Measurements from ENCODE around the gene PACRG. TPM values are rescaled to one million over a fixed set of nuclear protein-coding genes. Genes with fewer than 3 reads are reported as not detected.

The PACRG gene
- total RNA-seq, 1 experiment from 2014 or later, result 0.26 TPM

DNA sequence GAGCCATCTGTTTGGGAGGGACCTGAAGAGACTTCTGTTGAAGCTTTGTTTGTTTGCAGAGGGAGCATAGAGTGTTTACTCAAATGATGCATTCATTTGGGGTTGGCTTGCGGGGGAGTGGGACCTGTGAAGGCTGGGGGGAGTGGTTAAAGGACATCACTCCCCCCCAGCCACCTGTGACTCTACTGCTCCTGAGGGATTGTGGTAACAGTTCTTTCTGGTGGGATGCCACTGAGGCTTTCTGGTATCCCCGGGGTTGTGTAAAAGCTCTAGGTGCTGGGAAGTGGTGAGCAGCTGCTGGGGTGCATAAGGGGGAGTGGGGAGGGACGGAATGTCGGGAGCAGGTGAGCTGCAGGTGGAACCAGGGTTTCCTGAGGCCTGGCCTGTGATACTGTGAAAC is 447.5 kb downstream of the PACRG start:
- Histone ChIP-seq H3K18ac (ENCODE audit: insufficient read length, low read depth, low read length) (no peak overlapping the region), H2BK12ac (ENCODE audit: insufficient read length, low read depth, low read length) (no peak overlapping the region), H4K91ac (ENCODE audit: insufficient read length, low read depth, low read length) (no peak overlapping the region), H2AK5ac (ENCODE audit: insufficient read length, low read length) (no peak overlapping the region), H2BK20ac (ENCODE audit: low read depth, low read length, poor library complexity, severe bottlenecking) (no peak overlapping the region), H4K20me1 (ENCODE audit: control insufficient read depth, insufficient read depth, insufficient read length) (no peaks in the 10 kb centered on the region), H2BK120ac (ENCODE audit: low read depth, low read length, poor library complexity, severe bottlenecking) (no peak overlapping the region), H2BK5ac (ENCODE audit: insufficient read length, low read length) (no peak overlapping the region), H3K23ac (ENCODE audit: insufficient read length, low read depth, low read length) (no peak overlapping the region), H3K4ac (ENCODE audit: low read depth, low read length) (no peak overlapping the region), H3K4me2 (ENCODE audit: insufficient read depth, insufficient read length, low read length) (no peak overlapping the region), H2BK15ac (ENCODE audit: low read depth, low read length) (no peak overlapping the region), H3K14ac (ENCODE audit: insufficient read depth, low read length) (no peak overlapping the region), H3K27me3 (ENCODE audit: insufficient read depth, low read length) (no peaks in the 10 kb centered on the region), H3K27ac (ENCODE audit: insufficient read length, low read depth, low read length) (no peak overlapping the region), H2AFZ (ENCODE audit: low read length) (no peak overlapping the region), H4K5ac (ENCODE audit: insufficient read length, low read depth, low read length) (no peak overlapping the region), H3K9me3 (ENCODE audit: control insufficient read depth, low read depth, low read length) (no peaks in the 10 kb centered on the region), H3K79me1 (ENCODE audit: insufficient read depth, low read depth, low read length, poor library complexity, severe bottlenecking) (no peaks in the 10 kb centered on the region), H3K23me2 (ENCODE audit: insufficient read length, low read depth, low read length, poor library complexity, severe bottlenecking) (no peaks in the 10 kb centered on the region), H4K8ac (replicated peaks; ENCODE audit: insufficient read length, low read depth, low read length) (no peak overlapping the region), H3K9ac (ENCODE audit: extremely low read depth, insufficient read length, low read length) (no peak overlapping the region), H3K56ac (ENCODE audit: insufficient read length, low read depth, low read length) (no peak overlapping the region), H3K4me1 (ENCODE audit: insufficient read depth, low read length) (no peaks in the 10 kb centered on the region), H3T11ph (ENCODE audit: low read length) (no peak overlapping the region), H3K79me2 (ENCODE audit: insufficient read depth, low read length) (no peaks in the 10 kb centered on the region)
- peaks cover 0 to 5% (median 0%) of the 10 kb centered on the region in 3 experiments; a peak in 2 of 7 replicates for H3K36me3 Mint-ChIP-seq (ENCODE audit: insufficient read depth in 1 of 3, low read depth in 3 of 3)
- H3K27me3 Mint-ChIP-seq (ENCODE audit: low read depth), result peaks cover 2% of the 10 kb centered on the region; the same call in 1 of the 2 replicates
- H3K4me3 Mint-ChIP-seq, result no peak overlapping the region
- H3K4me1 Mint-ChIP-seq, result peaks cover 9 to 14% of the 10 kb centered on the region in 2 experiments
- H3K9me3 Mint-ChIP-seq, result peaks cover 3 to 4% of the 10 kb centered on the region in 2 experiments; a peak in 2 of 5 replicates
- WGBS (ENCODE audit: extremely low coverage, insufficient read length, low lambda C conversion rate), result no CpG with 5 or more reads among the region's 4 CpGs
- peak overlapping the region in 1 of 3 experiments; percentile 75; a peak in 1 of 7 replicates for H3K27ac Mint-ChIP-seq
- no peak for DNase-seq
- TF ChIP-seq, protein P1, sequence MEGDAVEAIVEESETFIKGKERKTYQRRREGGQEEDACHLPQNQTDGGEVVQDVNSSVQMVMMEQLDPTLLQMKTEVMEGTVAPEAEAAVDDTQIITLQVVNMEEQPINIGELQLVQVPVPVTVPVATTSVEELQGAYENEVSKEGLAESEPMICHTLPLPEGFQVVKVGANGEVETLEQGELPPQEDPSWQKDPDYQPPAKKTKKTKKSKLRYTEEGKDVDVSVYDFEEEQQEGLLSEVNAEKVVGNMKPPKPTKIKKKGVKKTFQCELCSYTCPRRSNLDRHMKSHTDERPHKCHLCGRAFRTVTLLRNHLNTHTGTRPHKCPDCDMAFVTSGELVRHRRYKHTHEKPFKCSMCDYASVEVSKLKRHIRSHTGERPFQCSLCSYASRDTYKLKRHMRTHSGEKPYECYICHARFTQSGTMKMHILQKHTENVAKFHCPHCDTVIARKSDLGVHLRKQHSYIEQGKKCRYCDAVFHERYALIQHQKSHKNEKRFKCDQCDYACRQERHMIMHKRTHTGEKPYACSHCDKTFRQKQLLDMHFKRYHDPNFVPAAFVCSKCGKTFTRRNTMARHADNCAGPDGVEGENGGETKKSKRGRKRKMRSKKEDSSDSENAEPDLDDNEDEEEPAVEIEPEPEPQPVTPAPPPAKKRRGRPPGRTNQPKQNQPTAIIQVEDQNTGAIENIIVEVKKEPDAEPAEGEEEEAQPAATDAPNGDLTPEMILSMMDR (conservative IDR thresholded peaks at IDR 0.05), result no peak
